Measurements from ENCODE around the gene RHOBTB1.

The RHOBTB1 gene

GRCh38 chr10:60967260-60967659 is 23.3 kb upstream of the RHOBTB1 start:
- in situ Hi-C loops (cut with HindIII; ENCODE audit: low sequenced_read_pairs), result no loop called here

GRCh38 chr10:60965696-60966095 is 21.7 kb upstream of the RHOBTB1 start:
- in situ Hi-C loops (cut with HindIII; ENCODE audit: low sequenced_read_pairs), result no loop called here

DNA sequence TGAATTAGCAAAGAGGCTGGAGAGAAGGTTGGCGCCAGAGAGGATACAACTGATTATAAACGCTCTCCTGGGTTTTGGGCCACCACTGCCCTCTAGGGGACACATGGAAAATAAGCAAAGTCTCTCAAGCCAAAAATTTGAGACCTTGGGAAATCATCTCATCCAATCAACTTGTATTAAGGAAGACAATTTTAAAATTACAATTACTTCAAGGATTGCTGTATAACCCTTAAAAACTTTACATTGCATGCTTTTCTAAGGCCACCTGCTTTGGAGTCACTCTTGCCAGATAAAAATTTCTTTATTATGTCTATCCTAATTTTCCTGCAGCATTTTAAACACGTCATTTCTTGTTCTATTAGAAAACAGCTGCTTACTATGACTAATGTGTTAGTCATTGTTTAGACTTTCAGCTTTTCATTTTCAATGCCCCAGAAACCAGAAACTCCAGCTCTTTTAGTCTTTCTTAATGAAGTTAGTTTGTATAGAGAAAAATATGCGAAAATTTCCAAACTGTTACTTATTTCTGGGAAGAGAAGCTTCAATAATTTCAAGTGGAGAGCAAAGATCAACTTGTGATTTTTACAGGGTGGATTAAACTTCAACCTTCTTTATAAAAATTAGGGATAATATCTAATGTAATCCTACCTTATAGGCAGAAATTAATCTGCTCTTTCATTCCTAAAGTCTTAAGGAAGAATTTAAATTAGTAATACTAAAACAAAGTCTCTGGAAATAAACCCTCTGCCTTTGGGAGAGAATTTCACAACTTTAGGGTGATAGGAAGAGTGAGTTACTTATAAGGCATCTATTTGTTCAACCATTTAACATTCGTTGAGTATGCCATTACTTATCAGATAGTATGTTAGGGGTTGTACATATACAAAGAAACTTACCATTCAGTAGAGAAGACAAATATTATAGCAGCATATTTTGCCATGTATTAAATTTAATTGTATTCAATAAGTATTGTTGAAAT is 20.6 kb upstream of the RHOBTB1 start:
- in situ Hi-C loops (cut with HindIII; ENCODE audit: low sequenced_read_pairs), result no loop called here

- in situ Hi-C loops (cut with HindIII; ENCODE audit: low sequenced_read_pairs), result no loop called here
Measured at GRCh38 chr10:60963441-60964256, 19.7 kb upstream of the RHOBTB1 start.

- in situ Hi-C loops (cut with HindIII; ENCODE audit: low sequenced_read_pairs), result no loop called here
Measured at GRCh38 chr10:60962946-60963345, 19.0 kb upstream of the RHOBTB1 start.

DNA sequence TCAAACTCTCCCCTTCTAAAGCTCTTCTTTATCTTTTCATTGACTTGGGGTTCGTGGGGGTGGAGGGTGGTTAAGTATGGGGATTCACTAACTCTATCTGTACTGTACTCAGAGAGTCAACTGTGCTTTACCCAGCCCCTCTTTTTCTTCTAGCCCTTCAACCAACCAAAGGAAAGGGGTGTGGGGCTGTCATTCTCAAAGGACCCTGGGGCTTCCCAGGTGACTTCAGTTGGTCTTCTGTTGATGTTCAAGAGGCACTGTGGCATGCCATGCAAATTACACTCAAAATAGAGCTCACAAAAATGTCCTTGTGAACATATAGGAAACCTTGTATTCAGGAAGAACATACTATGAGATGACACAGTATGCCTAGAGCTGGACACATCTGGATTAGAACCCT is 16.9 kb upstream of the RHOBTB1 start:
- in situ Hi-C loops (cut with HindIII; ENCODE audit: low sequenced_read_pairs), result no loop called here

DNA sequence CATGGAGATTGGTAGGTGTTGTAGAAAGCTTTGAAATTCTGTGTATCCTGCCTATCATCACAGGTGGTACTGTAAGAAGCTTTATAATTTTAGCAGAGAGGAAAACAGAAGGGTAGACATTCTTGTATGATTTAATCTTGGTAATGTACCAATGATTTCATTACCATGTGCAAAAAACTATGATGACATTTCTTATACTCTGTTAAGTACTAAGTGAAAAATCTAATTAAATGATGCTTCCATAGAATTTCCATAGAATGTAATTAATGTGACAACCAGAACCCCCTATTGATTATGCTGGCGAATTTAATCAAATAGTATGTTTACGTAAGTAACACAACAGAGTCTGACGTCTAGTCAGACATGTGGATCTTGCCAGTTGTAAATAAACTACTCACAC is 16.0 kb upstream of the RHOBTB1 start:
- in situ Hi-C loops (cut with HindIII; ENCODE audit: low sequenced_read_pairs), result no loop called here

DNA sequence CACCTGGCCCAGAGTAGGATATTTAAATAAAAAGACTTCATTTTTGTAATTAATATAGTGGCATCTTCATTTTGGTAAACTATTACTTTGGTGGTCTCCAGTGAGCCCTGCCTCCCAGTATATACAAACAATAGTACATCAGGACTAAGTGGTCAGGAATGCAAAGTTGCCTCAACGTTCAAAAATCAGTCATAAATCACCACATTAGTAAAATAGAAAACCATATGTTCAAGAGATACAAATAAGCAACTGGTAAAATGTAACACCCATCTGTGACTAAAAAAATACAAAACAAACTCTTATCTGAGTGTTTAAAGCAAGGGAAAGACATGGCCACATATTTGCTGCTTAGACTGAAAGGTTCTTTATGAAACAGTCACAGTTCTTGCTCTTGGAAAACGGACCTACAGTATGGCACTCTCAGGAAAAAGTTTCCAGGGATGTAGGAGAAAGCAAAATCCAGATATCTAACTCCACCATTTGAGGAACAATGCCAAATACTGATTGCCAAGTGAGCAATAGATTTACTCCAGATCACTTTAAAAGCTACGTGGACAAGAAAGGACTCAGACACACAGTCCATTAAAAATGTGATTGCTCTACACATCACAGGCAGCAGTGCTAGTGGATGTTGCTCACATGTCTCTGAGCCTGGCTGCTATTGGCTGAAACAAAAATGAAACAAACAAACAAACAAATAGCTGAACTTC is 15.1 kb upstream of the RHOBTB1 start:
- in situ Hi-C loops (cut with HindIII; ENCODE audit: low sequenced_read_pairs), result loop anchor here (10.0 kb wide), 1 partner anchor 506 kb away; no protein-coding TSS in a partner anchor

DNA sequence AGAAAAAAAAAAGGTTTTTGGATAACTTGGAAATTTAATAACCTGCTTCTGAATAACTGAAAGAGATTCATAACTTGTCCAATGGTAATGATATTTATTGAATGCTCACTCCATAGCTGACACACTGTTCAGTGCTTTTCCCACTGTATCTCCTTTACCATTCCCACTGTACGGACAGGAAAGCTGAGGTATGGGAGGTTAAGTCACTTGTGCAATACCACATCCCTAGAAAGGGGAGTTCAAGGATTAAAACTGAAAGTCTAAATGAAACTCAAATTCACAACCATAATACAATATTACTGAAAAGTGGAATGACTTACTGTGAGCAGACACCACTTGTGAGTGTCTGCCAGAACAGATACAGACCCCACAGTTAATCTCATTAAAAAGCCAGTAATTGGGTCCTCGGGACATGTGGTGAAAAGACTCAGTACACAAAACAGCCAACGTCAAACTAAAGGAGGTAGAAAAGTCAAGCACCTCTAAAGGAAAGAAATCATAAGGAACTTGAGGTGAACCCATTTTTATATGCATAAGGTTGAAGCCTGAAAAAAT is 13.8 kb upstream of the RHOBTB1 start:
- in situ Hi-C loops (cut with HindIII; ENCODE audit: low sequenced_read_pairs), result loop anchor here (10.0 kb wide), 1 partner anchor 507 kb away; no protein-coding TSS in a partner anchor

DNA sequence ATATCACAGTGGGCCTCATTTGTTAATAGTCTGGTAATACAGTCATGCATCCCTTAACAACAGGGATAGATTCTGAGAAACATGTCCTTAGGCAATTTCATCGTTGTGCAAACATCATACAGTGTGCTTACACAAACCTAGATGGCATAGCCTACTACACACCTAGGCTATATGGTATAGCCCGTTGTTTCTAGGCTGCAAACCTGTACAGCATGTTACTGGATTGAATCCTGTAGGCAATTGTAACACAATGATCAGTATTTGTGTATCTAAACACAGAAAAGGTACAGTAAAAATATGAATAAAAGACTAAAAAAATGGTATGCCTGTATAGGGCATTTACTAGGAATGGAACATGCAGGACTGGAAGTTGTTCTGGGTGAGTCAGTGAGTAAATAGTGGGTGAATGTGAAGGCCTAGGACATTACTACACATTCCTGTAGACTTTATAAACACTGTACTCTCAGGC is 12.0 kb upstream of the RHOBTB1 start:
- in situ Hi-C loops (cut with HindIII; ENCODE audit: low sequenced_read_pairs), result loop anchor here (10.0 kb wide), 1 partner anchor 509 kb away; no protein-coding TSS in a partner anchor

- in situ Hi-C loops (cut with HindIII; ENCODE audit: low sequenced_read_pairs), result loop anchor here (10.0 kb wide), 1 partner anchor 509 kb away; no protein-coding TSS in a partner anchor
Measured at GRCh38 chr10:60955316-60955715, 11.3 kb upstream of the RHOBTB1 start.

DNA sequence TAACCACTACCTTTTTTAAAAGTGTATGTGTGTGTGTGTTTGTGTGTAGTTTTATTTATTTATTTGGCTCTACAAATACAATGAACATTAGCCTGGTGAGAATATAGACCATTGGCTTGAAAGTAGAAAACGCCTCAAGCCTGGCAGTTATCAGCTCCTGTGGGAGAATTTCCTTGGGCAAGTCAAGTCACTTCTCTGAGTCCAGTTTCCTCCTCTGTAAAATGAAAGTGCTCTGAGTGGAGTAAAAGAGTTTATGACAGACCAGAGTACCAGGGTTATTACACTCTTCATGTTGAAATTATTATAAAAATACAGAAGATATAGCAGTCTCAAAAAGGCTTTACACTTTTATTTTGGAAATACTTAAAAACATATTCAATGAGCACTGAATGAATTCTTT is 10.1 kb upstream of the RHOBTB1 start:
- in situ Hi-C loops (cut with HindIII; ENCODE audit: low sequenced_read_pairs), result loop anchor here (5.0 to 10.0 kb wide), 2 partner anchors 37 to 511 kb away; no protein-coding TSS in a partner anchor

- in situ Hi-C loops (cut with HindIII; ENCODE audit: low sequenced_read_pairs), result loop anchor here (5.0 to 10.0 kb wide), 2 partner anchors 36 to 511 kb away; no protein-coding TSS in a partner anchor
Measured at GRCh38 chr10:60953420-60953819, 9.4 kb upstream of the RHOBTB1 start.

GRCh38 chr10:60952846-60953220 is 8.8 kb upstream of the RHOBTB1 start:
- in situ Hi-C loops (cut with HindIII; ENCODE audit: low sequenced_read_pairs), result loop anchor here (5.0 to 10.0 kb wide), 2 partner anchors 36 to 512 kb away; no protein-coding TSS in a partner anchor

- in situ Hi-C loops (cut with HindIII; ENCODE audit: low sequenced_read_pairs), result loop anchor here (5.0 to 10.0 kb wide), 2 partner anchors 35 to 513 kb away; no protein-coding TSS in a partner anchor
Measured at GRCh38 chr10:60952067-60952845, 8.3 kb upstream of the RHOBTB1 start.

- in situ Hi-C loops (cut with HindIII; ENCODE audit: low sequenced_read_pairs), result loop anchor here (5.0 to 10.0 kb wide), 2 partner anchors 34 to 514 kb away; no protein-coding TSS in a partner anchor
Measured at GRCh38 chr10:60951272-60951724, 7.3 kb upstream of the RHOBTB1 start.

DNA sequence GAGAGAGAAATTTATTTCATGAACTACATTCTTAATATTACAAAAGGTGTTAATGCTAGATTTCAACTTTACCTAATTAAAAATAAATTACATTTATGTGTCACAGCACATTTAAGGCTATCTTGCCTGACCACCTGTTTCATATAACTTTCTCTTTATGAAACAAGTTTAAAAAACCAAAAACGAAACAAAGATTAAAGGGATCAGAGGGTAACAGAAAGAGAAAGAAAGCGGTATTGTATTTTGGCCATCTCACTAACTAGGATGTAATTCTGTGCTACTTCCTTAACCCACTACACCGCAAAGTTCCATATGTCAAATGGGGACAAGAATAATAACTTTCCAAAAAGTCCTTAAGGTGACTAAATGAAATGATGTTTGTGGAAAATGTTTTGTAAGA is 6.3 kb upstream of the RHOBTB1 start:
- in situ Hi-C loops (cut with HindIII; ENCODE audit: low sequenced_read_pairs), result loop anchor here (5.0 to 10.0 kb wide), 2 partner anchors 33 to 515 kb away; no protein-coding TSS in a partner anchor

DNA sequence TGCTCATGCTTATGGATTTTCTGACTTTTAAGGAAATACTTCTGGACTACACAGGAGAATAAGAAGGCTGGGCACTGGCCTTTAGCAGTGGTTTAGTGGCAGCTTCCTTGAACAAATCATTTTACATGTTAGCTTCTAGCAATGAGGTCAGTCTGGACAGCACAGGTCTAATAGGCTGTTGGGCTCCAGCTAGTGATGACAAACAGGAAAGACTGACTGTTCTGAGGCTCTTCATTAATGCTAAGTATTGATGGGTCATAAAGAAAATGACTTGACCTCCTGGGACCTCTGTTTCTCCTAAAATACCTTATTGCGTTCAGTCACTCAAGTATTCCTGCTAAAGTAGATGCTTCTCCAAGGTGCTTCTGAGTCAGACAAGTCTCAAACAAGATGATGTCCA is 4.9 kb upstream of the RHOBTB1 start:
- in situ Hi-C loops (cut with HindIII; ENCODE audit: low sequenced_read_pairs), result no loop called here

DNA sequence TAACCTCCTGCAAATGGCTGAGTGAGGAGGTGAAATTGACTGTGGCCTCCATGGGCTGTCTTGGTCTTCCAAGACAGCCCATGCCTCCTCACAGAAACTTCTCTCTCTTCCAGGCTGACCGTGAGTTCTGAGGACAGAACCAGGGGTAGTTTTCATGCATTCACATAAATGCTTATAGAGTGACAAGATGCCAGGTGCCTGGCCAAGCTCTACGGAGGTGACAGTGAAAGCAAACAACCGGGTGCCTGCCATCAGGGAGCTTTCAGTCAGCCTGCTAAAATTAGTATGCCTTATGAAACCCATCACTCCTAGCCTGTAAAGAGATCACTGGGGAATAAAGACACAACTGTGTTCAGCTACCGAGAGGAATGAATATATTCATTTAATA is 919 bp upstream of the RHOBTB1 start:
- in situ Hi-C loops (cut with HindIII; ENCODE audit: low sequenced_read_pairs), result no loop called here

Measured in endothelial cell of hepatic sinusoid (primary cell).